Osteoblast (primary cell): ENCODE results near the gene ADPRM. TPM values are rescaled to one million over a fixed set of nuclear protein-coding genes. Genes with fewer than 3 reads are reported as not detected.

ENCODE experiments used
- DNase-seq: peaks from one replicate; pipeline ENCODE4 v3.0.0; 2011; ENCODE audit warnings: low spot score, mixed read lengths; ENCODE audit not compliant: insufficient read length; ENCODE audit errors: missing footprints
- H2AFZ ChIP-seq: 2 replicates; pipeline ENCODE4 v1.6.0; 2011; ENCODE audit warnings: mild to moderate bottlenecking, low read length
- H3K27ac ChIP-seq: 2 replicates; pipeline ENCODE4 v1.5.1; 2011; ENCODE audit warnings: mild to moderate bottlenecking, low read depth, low read length, moderate library complexity
- H3K27me3 ChIP-seq: 2 replicates; pipeline ENCODE4 v1.6.0; 2012; ENCODE audit warnings: mild to moderate bottlenecking, control low read depth, inconsistent platforms, low read length, moderate library complexity; ENCODE audit not compliant: insufficient read depth
- H3K36me3 ChIP-seq: 2 replicates; pipeline ENCODE4 v1.5.1; 2011; ENCODE audit warnings: mild to moderate bottlenecking, low read length, control low read depth, moderate library complexity; ENCODE audit not compliant: insufficient read depth
- H3K4me1 ChIP-seq: 2 replicates; pipeline ENCODE4 v1.5.1; 2011; ENCODE audit warnings: mild to moderate bottlenecking, low read length, control low read depth, moderate library complexity; ENCODE audit not compliant: insufficient read depth
- H3K4me2 ChIP-seq: 2 replicates; pipeline ENCODE4 v1.6.0; 2011; ENCODE audit warnings: mild to moderate bottlenecking, low read length; ENCODE audit not compliant: insufficient read depth
- H3K4me3 ChIP-seq: fragments of 200-600 bp; sonication (generic); 3 replicates; pipeline ENCODE4 v1.5.1; 2012; ENCODE audit warnings: mild to moderate bottlenecking, low read length, inconsistent platforms; ENCODE audit not compliant: insufficient read depth
- H3K79me2 ChIP-seq: 2 replicates; pipeline ENCODE4 v1.6.0; 2012; ENCODE audit warnings: mild to moderate bottlenecking, low read length, control low read depth, inconsistent platforms; ENCODE audit not compliant: insufficient read depth
- H3K9me3 ChIP-seq: 2 replicates; pipeline ENCODE4 v1.5.1; 2011; ENCODE audit warnings: low read depth, low read length, control low read depth
- H4K20me1 ChIP-seq: 2 replicates; pipeline ENCODE4 v1.6.0; 2012; ENCODE audit warnings: mild to moderate bottlenecking, low read length, control low read depth; ENCODE audit not compliant: insufficient read depth
- total RNA-seq: library from RNA; depleted of rRNA; stranded (reverse); fragments of >200 nt; gene quantifications from 2 replicates; pipeline ENCODE4 v1.2.3, GENCODE V29; 2012
- TF ChIP-seq, protein P1 (sequence below): IDR thresholded peaks from 2 replicates; pipeline ENCODE4 v1.5.1; 2011; ENCODE audit warnings: mild to moderate bottlenecking, low read depth, low read length, moderate library complexity; ENCODE audit errors: extremely low read depth

ADPRM gene
- total RNA-seq, 1 donor = 17.4 TPM

GRCh38 chr17:10666906-10667305, 30.5 kb upstream of the ADPRM start:
- H3K4me1 ChIP-seq = peaks cover 15% of the 10 kb centered on the region
- no peak overlapping the region for H3K4me3 ChIP-seq
- no peak overlapping the region for H2AFZ ChIP-seq
- no peaks in the 10 kb centered on the region for H4K20me1 ChIP-seq
- H3K9me3 ChIP-seq = no peaks in the 10 kb centered on the region
- no peaks in the 10 kb centered on the region for H3K27me3 ChIP-seq
- no peak overlapping the region for H3K27ac ChIP-seq
- no peaks in the 10 kb centered on the region for H3K79me2 ChIP-seq
- H3K4me2 ChIP-seq = peak overlapping the region; percentile 11
- peak; percentile 13 for DNase-seq
- no peaks in the 10 kb centered on the region for H3K36me3 ChIP-seq
- TF ChIP-seq, protein P1, sequence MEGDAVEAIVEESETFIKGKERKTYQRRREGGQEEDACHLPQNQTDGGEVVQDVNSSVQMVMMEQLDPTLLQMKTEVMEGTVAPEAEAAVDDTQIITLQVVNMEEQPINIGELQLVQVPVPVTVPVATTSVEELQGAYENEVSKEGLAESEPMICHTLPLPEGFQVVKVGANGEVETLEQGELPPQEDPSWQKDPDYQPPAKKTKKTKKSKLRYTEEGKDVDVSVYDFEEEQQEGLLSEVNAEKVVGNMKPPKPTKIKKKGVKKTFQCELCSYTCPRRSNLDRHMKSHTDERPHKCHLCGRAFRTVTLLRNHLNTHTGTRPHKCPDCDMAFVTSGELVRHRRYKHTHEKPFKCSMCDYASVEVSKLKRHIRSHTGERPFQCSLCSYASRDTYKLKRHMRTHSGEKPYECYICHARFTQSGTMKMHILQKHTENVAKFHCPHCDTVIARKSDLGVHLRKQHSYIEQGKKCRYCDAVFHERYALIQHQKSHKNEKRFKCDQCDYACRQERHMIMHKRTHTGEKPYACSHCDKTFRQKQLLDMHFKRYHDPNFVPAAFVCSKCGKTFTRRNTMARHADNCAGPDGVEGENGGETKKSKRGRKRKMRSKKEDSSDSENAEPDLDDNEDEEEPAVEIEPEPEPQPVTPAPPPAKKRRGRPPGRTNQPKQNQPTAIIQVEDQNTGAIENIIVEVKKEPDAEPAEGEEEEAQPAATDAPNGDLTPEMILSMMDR = no peak

DNA sequence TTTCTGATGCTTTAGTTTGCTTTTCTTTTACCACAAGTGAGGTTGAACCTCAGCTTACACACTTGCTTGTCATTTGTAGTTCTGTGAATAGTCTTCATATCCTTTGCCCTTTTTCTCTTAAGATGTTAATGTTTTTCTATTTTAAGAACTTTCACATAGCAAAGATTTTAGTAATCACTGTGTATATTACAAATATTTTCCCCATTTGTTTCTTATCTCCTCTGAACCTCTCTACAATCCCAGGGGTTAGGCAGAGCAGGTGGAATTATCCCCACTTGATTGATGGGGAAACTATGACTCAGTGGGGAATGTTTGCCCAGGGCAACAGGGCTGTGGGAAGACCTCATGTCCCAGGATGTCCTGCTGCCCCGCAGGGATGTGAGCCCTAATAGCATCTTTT, 28.6 kb upstream of the ADPRM start:
- H4K20me1 ChIP-seq = no peaks in the 10 kb centered on the region
- no peaks in the 10 kb centered on the region for H3K27me3 ChIP-seq
- peak; percentile 77 for DNase-seq
- H3K4me3 ChIP-seq = no peak overlapping the region
- no peaks in the 10 kb centered on the region for H3K9me3 ChIP-seq
- no peak overlapping the region for H2AFZ ChIP-seq
- H3K27ac ChIP-seq = no peak overlapping the region
- H3K36me3 ChIP-seq = no peaks in the 10 kb centered on the region
- TF ChIP-seq, protein P1 = no peak
- no peaks in the 10 kb centered on the region for H3K79me2 ChIP-seq
- no peak overlapping the region for H3K4me2 ChIP-seq
- peaks cover 15% of the 10 kb centered on the region for H3K4me1 ChIP-seq

GRCh38 chr17:10673312-10673711, 24.1 kb upstream of the ADPRM start:
- H2AFZ ChIP-seq = no peak overlapping the region
- H3K79me2 ChIP-seq = no peaks in the 10 kb centered on the region
- peaks cover 6% of the 10 kb centered on the region for H3K4me1 ChIP-seq
- H3K36me3 ChIP-seq = peaks cover 17% of the 10 kb centered on the region
- TF ChIP-seq, protein P1 = no peak
- no peaks in the 10 kb centered on the region for H4K20me1 ChIP-seq
- H3K27me3 ChIP-seq = no peaks in the 10 kb centered on the region
- no peak for DNase-seq
- H3K4me3 ChIP-seq = no peak overlapping the region
- no peaks in the 10 kb centered on the region for H3K9me3 ChIP-seq
- H3K4me2 ChIP-seq = no peak overlapping the region
- H3K27ac ChIP-seq = no peak overlapping the region

DNA sequence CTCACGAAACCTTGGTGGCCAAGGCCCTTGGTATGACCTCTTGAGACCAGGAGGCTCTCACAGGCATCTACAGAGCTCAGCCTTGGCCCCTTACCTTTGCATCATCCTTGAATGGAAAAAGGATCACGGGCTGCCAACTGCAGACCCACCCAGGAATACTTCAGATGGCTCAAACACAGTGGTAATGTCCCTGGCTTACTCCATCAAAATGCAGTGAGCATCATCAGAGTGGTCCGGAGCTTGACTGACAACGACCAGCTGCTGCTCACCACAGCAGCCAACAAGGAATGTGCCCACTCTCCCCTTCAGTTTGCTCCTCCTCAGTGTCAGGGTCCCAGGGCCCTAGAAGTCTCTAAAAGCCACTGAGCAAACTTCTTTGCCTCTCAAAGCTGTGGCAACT, 22.7 kb upstream of the ADPRM start:
- H4K20me1 ChIP-seq = no peaks in the 10 kb centered on the region
- no peaks in the 10 kb centered on the region for H3K79me2 ChIP-seq
- no peak overlapping the region for H3K4me3 ChIP-seq
- H3K27ac ChIP-seq = no peak overlapping the region
- H3K4me2 ChIP-seq = no peak overlapping the region
- no peaks in the 10 kb centered on the region for H3K27me3 ChIP-seq
- H3K36me3 ChIP-seq = peaks cover 21% of the 10 kb centered on the region
- no peaks in the 10 kb centered on the region for H3K9me3 ChIP-seq
- no peak overlapping the region for H2AFZ ChIP-seq
- no peak for DNase-seq
- TF ChIP-seq, protein P1 = no peak
- H3K4me1 ChIP-seq = no peaks in the 10 kb centered on the region
